ENCODE measurements around the gene SLC5A6.
A peak's percentile ranks its signal among the peaks of the same experiment; 100 is the strongest.

The SLC5A6 gene

GRCh38 chr2:27236136-27236535 is 24.1 kb upstream of the SLC5A6 start:
- DNase-seq: no peak

GRCh38 chr2:27233341-27233740 is 21.3 kb upstream of the SLC5A6 start:
- no peak for DNase-seq

GRCh38 chr2:27231921-27232320 is 19.9 kb upstream of the SLC5A6 start:
- no peak for DNase-seq

- no peak for DNase-seq
Measured at GRCh38 chr2:27227501-27227900, 15.4 kb upstream of the SLC5A6 start.

- DNase-seq: no peak
Measured at GRCh38 chr2:27225526-27225925, 13.5 kb upstream of the SLC5A6 start.

GRCh38 chr2:27223416-27223815 is 11.3 kb upstream of the SLC5A6 start:
- no peak for DNase-seq

- DNase-seq: no peak
Measured at GRCh38 chr2:27222407-27222806, 10.3 kb upstream of the SLC5A6 start.

- no peak for DNase-seq
Measured at GRCh38 chr2:27221166-27221565, 9.1 kb upstream of the SLC5A6 start.

GRCh38 chr2:27220091-27220490 is 8.0 kb upstream of the SLC5A6 start:
- DNase-seq: no peak

GRCh38 chr2:27219091-27219490 is 7.0 kb upstream of the SLC5A6 start:
- DNase-seq: no peak

- DNase-seq: no peak
Measured at GRCh38 chr2:27218614-27219013, 6.5 kb upstream of the SLC5A6 start.

- peak; percentile 90 for DNase-seq
Measured at GRCh38 chr2:27217173-27218121, 5.4 kb upstream of the SLC5A6 start, which contains the start of gene CAD. TSS of gene CAD (plus strand) at chr2:27217369. CDS start at chr2:27217552, 183 bp downstream.

- no peak for DNase-seq
Measured at GRCh38 chr2:27216416-27217137, 4.5 kb upstream of the SLC5A6 start.

- no peak for DNase-seq
Measured at GRCh38 chr2:27214941-27215340, 2.9 kb upstream of the SLC5A6 start.

- DNase-seq: peak; percentile 48
Measured at GRCh38 chr2:27212626-27213471, 781 bp upstream of the SLC5A6 start.

GRCh38 chr2:27211241-27211942 is 676 bp downstream of the SLC5A6 start:
- no peak for DNase-seq

GRCh38 chr2:27209621-27210401 is 2.3 kb downstream of the SLC5A6 start:
- DNase-seq: no peak

- DNase-seq: no peak
Measured at GRCh38 chr2:27208486-27209050, 3.5 kb downstream of the SLC5A6 start.

- DNase-seq: no peak
Measured at GRCh38 chr2:27206346-27206745, 5.7 kb downstream of the SLC5A6 start.

GRCh38 chr2:27205206-27205605 is 6.9 kb downstream of the SLC5A6 start:
- no peak for DNase-seq

- DNase-seq: no peak
Measured at GRCh38 chr2:27204566-27204965, 7.5 kb downstream of the SLC5A6 start.

All from NCI-H69 (cell line).